Endothelial cell of umbilical vein (primary cell): ENCODE data around the gene OR2L2. TPM values are rescaled to one million over a fixed set of nuclear protein-coding genes. Genes with fewer than 3 reads are reported as not detected.

Experiments
- BruUV-seq: library from RNA; stranded (reverse); fragments of 400-500 nt; replicated peaks from 2 replicates; lab custom pipeline; 2021; lab: Mats Ljungman, UMichigan
- CTCF ChIA-PET: fragments of 300-600, 350-600 bp; sonication (Branson Sonifier 250); formaldehyde crosslinking; loops from one replicate; lab custom pipeline; 2021; ENCODE audit warnings: antibody characterized with exemption, inconsistent platforms; lab: Charles Lee
- POLR2A ChIA-PET: fragments of 300-600, 350-600 bp; sonication (Branson Sonifier 250); formaldehyde crosslinking; loops from one replicate; lab custom pipeline; 2021; ENCODE audit warnings: antibody characterized with exemption, inconsistent platforms; lab: Charles Lee
- DNase-seq: peaks from one replicate; pipeline ENCODE4 v3.0.0-alpha.2; 2011; ENCODE audit warnings: low read depth, low spot score
- FAIRE-seq: peaks from 2 replicates; lab custom pipeline; 2011; peaks lifted over from hg19 to GRCh38; lab: Jason Lieb, UNC
- H2AFZ ChIP-seq: 2 replicates; pipeline ENCODE4 v1.6.0; 2012; ENCODE audit warnings: low read depth, low read length, control low read depth, inconsistent platforms
- H3K27ac ChIP-seq: 2 replicates; pipeline ENCODE4 v1.5.1; 2011; ENCODE audit warnings: low read depth, mild to moderate bottlenecking, control low read depth, low read length, moderate library complexity; ENCODE audit not compliant: insufficient read depth
- H3K27me3 ChIP-seq, 2 experiments: 2 replicates each; pipeline versions ENCODE4 v1.6.0 to v1.6.1; 2011; ENCODE audit warnings: low read length in 2 of 2, mixed read lengths in 1 of 2; ENCODE audit not compliant: control insufficient read depth in 2 of 2, insufficient read depth in 2 of 2
- H3K36me3 ChIP-seq, 2 experiments: 2 replicates in 1 of 2; 3 replicates in 1 of 2; pipeline ENCODE4 v1.5.1; 2011; ENCODE audit warnings: low read length in 2 of 2, mild to moderate bottlenecking in 1 of 2, moderate library complexity in 1 of 2; ENCODE audit not compliant: control insufficient read depth in 2 of 2, insufficient read depth in 2 of 2; ENCODE audit errors: extremely low read depth in 1 of 2
- H3K4me1 ChIP-seq: 3 replicates; pipeline ENCODE4 v1.5.1; 2011; ENCODE audit warnings: mild to moderate bottlenecking, low read length; ENCODE audit not compliant: control insufficient read depth, insufficient read depth; ENCODE audit errors: extremely low read depth
- H3K4me2 ChIP-seq: 2 replicates; pipeline ENCODE4 v1.6.1; 2011; ENCODE audit warnings: low read length, control low read depth, mixed read lengths; ENCODE audit not compliant: insufficient read depth
- H3K4me3 ChIP-seq, 3 experiments: fragments of 200-600 bp in 1 of 3; sonication (generic), shearing (Covaris generic) in 1 of 3; replicated peaks in 1 of 3; 2 replicates each; pipeline ENCODE4 v1.5.1; 2011 to 2016; ENCODE audit warnings: control low read depth in 3 of 3, low read length in 3 of 3, mild to moderate bottlenecking in 2 of 3, inconsistent platforms in 1 of 3, low read depth in 1 of 3, moderate library complexity in 1 of 3; ENCODE audit not compliant: insufficient read depth in 1 of 3
- H3K79me2 ChIP-seq: 2 replicates; pipeline ENCODE4 v1.6.0; 2012; ENCODE audit warnings: low read length, inconsistent platforms; ENCODE audit not compliant: control insufficient read depth, insufficient read depth
- H3K9ac ChIP-seq: replicated peaks from 2 replicates; pipeline ENCODE3; 2011; ENCODE audit warnings: low read length, control low read depth; ENCODE audit not compliant: insufficient read depth; ENCODE audit errors: extremely low read depth
- H3K9me1 ChIP-seq: replicated peaks from 3 replicates; pipeline ENCODE4 v1.6.0; 2011; ENCODE audit warnings: mild to moderate bottlenecking, low read length; ENCODE audit not compliant: control insufficient read depth, insufficient read depth; ENCODE audit errors: extremely low read depth
- H3K9me3 ChIP-seq: replicated peaks from 2 replicates; pipeline ENCODE4 v1.5.1; 2012; ENCODE audit warnings: low read length, inconsistent platforms; ENCODE audit not compliant: control insufficient read depth, insufficient read depth
- H4K20me1 ChIP-seq: replicated peaks from 2 replicates; pipeline ENCODE3; 2011; ENCODE audit warnings: mild to moderate bottlenecking, low read length; ENCODE audit not compliant: control insufficient read depth, insufficient read depth; ENCODE audit errors: extremely low read depth
- CTCF ChIP-seq, 2 donors: IDR thresholded peaks; 1 replicate in 1 of 2; 2 replicates in 1 of 2; pipeline ENCODE4 v1.5.1; 2011; ENCODE audit warnings: low read length in 2 of 2, mild to moderate bottlenecking in 2 of 2, moderate library complexity in 2 of 2, control low read depth in 1 of 2, inconsistent platforms in 1 of 2, low read depth in 1 of 2; ENCODE audit not compliant: insufficient read depth in 1 of 2; ENCODE audit errors: extremely low read depth in 1 of 2
- EZH2 ChIP-seq: IDR thresholded peaks from 2 replicates; pipeline ENCODE4 v1.6.1; 2012; ENCODE audit warnings: borderline replicate concordance, low read depth, mild to moderate bottlenecking, moderate library complexity, low read length, inconsistent platforms; ENCODE audit not compliant: severe bottlenecking
- FOS ChIP-seq: IDR thresholded peaks from 2 replicates; pipeline ENCODE4 v1.6.1; 2011; ENCODE audit warnings: mild to moderate bottlenecking, low read length, moderate library complexity, borderline replicate concordance; ENCODE audit not compliant: insufficient read depth
- GATA2 ChIP-seq: IDR thresholded peaks from 2 replicates; pipeline ENCODE4 v1.7.0; 2011; ENCODE audit warnings: low read depth, mild to moderate bottlenecking, moderate library complexity, mixed read lengths, low read length; ENCODE audit not compliant: insufficient read length, insufficient read depth
- JUN ChIP-seq: IDR thresholded peaks from 2 replicates; pipeline ENCODE4 v1.6.1; 2011; ENCODE audit warnings: borderline replicate concordance, low read depth; ENCODE audit not compliant: insufficient read length, insufficient read depth
- MAX ChIP-seq: IDR thresholded peaks from 2 replicates; pipeline ENCODE4 v1.6.1; 2011; ENCODE audit not compliant: insufficient read depth, insufficient read length
- MYC ChIP-seq: IDR thresholded peaks from one replicate; pipeline ENCODE4 v1.6.1; 2011; ENCODE audit warnings: mild to moderate bottlenecking, low read depth, low read length
- POLR2A ChIP-seq: IDR thresholded peaks from 2 replicates; pipeline ENCODE4 v1.6.1; 2012; ENCODE audit warnings: low read depth, mild to moderate bottlenecking, control low read depth, low read length
- POLR2AphosphoS5 ChIP-seq: IDR thresholded peaks from 2 replicates; pipeline ENCODE4 v1.6.1; 2012; ENCODE audit warnings: low read depth, mild to moderate bottlenecking, control low read depth, low read length, moderate library complexity; ENCODE audit not compliant: insufficient read depth
- dilution Hi-C: fragments of 300-500 bp; cut with MboI; formaldehyde crosslinking; loops from one replicate; pipeline ENCODE4 v1.15.0; 2019; ENCODE audit warnings: low sequenced_read_pairs; ENCODE audit not compliant: extremely low pct_ligation_motif_present
- intact Hi-C: fragments of 100-400 bp; cut with micrococcal nuclease; formaldehyde crosslinking; loops from one replicate; pipeline ENCODE4 v1.10.0; 2022
- polyA plus RNA-seq, 4 experiments: library from polyadenylated mRNA; depleted of rRNA in 3 of 4; stranded (reverse) in 3 of 4; unstranded in 1 of 4; fragments of >200 nt; gene quantifications; 2 replicates each; pipeline versions ENCODE4 v1.2.1 to v1.2.3, GENCODE V29; 2011 to 2012; ENCODE audit warnings: missing spikeins in 1 of 4
- total RNA-seq: library from RNA; stranded (reverse); gene quantifications from 2 replicates; pipeline ENCODE4 v1.2.3, GENCODE V29; 2021

OR2L2 gene
- total and polyA plus RNA-seq, 2 donors (not counting 3 experiments of a cell fraction or from before 2014, with no cell fraction given) = 0.07 TPM; not detected in 1

GRCh38 chr1:247998811-247999210 is 31.1 kb upstream of the OR2L2 start:
- Histone ChIP-seq H3K79me2 (no peaks in the 10 kb centered on the region), H3K36me3 (no peaks in the 10 kb centered on the region), H3K4me3 (no peak overlapping the region), H2AFZ (no peak overlapping the region), H3K9ac (no peak overlapping the region), H3K27ac (no peak overlapping the region), H3K4me1 (no peaks in the 10 kb centered on the region), H4K20me1 (no peaks in the 10 kb centered on the region), H3K27me3 (no peaks in the 10 kb centered on the region), H3K9me1 (no peaks in the 10 kb centered on the region), H3K4me2 (no peak overlapping the region), H3K9me3 (peaks cover 4% of the 10 kb centered on the region)
- ChIA-PET CTCF (no interaction called here), POLR2A (no interaction called here)
- dilution Hi-C loops (no loop called here), intact Hi-C loops (no loop called here)
- TF ChIP-seq CTCF (IDR thresholded peaks at IDR 0.05; ENCODE audit: extremely low read depth in 1 of 2, insufficient read depth in 1 of 2, low read depth in 1 of 2, low read length in 2 of 2) (no peak), JUN (no peak), POLR2A (no peak), EZH2 (no peak), GATA2 (no peak), POLR2AphosphoS5 (no peak), MAX (no peak)
- BruUV-seq = no TSS peak
- DNase-seq (no peak), FAIRE-seq (no peak)

- Histone ChIP-seq H3K4me3 (no peak overlapping the region), H3K4me1 (no peaks in the 10 kb centered on the region), H3K4me2 (no peak overlapping the region), H3K79me2 (no peaks in the 10 kb centered on the region), H4K20me1 (no peaks in the 10 kb centered on the region), H3K36me3 (no peaks in the 10 kb centered on the region), H2AFZ (no peak overlapping the region), H3K27me3 (no peaks in the 10 kb centered on the region), H3K9ac (no peak overlapping the region), H3K9me1 (no peaks in the 10 kb centered on the region), H3K9me3 (peaks cover 4% of the 10 kb centered on the region), H3K27ac (no peak overlapping the region)
- TF ChIP-seq MAX (no peak), JUN (no peak), MYC (no peak), POLR2A (no peak), FOS (no peak), CTCF (IDR thresholded peaks at IDR 0.05; ENCODE audit: extremely low read depth in 1 of 2, insufficient read depth in 1 of 2, low read depth in 1 of 2, low read length in 2 of 2) (no peak)
- BruUV-seq = no TSS peak
- FAIRE-seq (no peak), DNase-seq (no peak)
- POLR2A ChIA-PET = no interaction called here
- CTCF ChIA-PET = no interaction called here
- dilution Hi-C loops (no loop called here), intact Hi-C loops (no loop called here)
Measured at GRCh38 chr1:248000169-248000568, 29.7 kb upstream of the OR2L2 start.
